DOHH2 (cell line): Measurements from ENCODE around the gene STPG1.

Experiments used
- H3F3A ChIP-seq: fragments of 200-600 bp; sonication (generic), shearing (Covaris generic); 2 replicates; pipeline ENCODE4 v1.6.0; 2016; ENCODE audit warnings: antibody characterized with exemption, mild to moderate bottlenecking; ENCODE audit not compliant: control insufficient read depth, insufficient read depth
- H3K27ac ChIP-seq: fragments of 200-600 bp; sonication (generic); 2 replicates; pipeline ENCODE4 v1.5.1; 2014; ENCODE audit warnings: low read depth, mild to moderate bottlenecking, low read length, moderate library complexity
- H3K27me3 ChIP-seq: fragments of 200-600 bp; sonication (generic); 2 replicates; pipeline ENCODE4 v1.6.1; 2014; ENCODE audit warnings: mild to moderate bottlenecking, low read length, mixed read lengths; ENCODE audit not compliant: control insufficient read depth
- H3K36me3 ChIP-seq: fragments of 200-600 bp; sonication (generic); 2 replicates; pipeline ENCODE4 v1.6.1; 2014; ENCODE audit warnings: mild to moderate bottlenecking, low read length, moderate library complexity, mixed read lengths; ENCODE audit not compliant: control insufficient read depth
- H3K4me1 ChIP-seq: fragments of 200-600 bp; sonication (generic); 2 replicates; pipeline ENCODE4 v1.6.1; 2014; ENCODE audit warnings: mild to moderate bottlenecking, low read length, mixed read lengths; ENCODE audit not compliant: control insufficient read depth
- H3K4me2 ChIP-seq: fragments of 200-600 bp; sonication (generic); 2 replicates; pipeline ENCODE4 v1.6.0; 2014; ENCODE audit warnings: mild to moderate bottlenecking, low read length, moderate library complexity
- H3K4me3 ChIP-seq: fragments of 200-600 bp; sonication (generic); 2 replicates; pipeline ENCODE4 v1.5.1; 2014; ENCODE audit warnings: mild to moderate bottlenecking, low read length, mixed read lengths
- H3K79me2 ChIP-seq: fragments of 200-600 bp; sonication (generic); 2 replicates; pipeline ENCODE4 v1.6.1; 2014; ENCODE audit warnings: mild to moderate bottlenecking, low read length, mixed read lengths; ENCODE audit not compliant: control insufficient read depth
- H3K9me2 ChIP-seq: fragments of 200-600 bp; sonication (generic); replicated peaks from 2 replicates; pipeline ENCODE4 v1.6.1; 2014; ENCODE audit warnings: mild to moderate bottlenecking, low read length, mixed read lengths; ENCODE audit not compliant: control insufficient read depth
- H3K9me3 ChIP-seq: fragments of 200-600 bp; sonication (generic); 2 replicates; pipeline ENCODE4 v1.6.1; 2014; ENCODE audit warnings: antibody characterized with exemption, low read length, mixed read lengths; ENCODE audit not compliant: control insufficient read depth, insufficient read depth
- H4K20me1 ChIP-seq: fragments of 200-600 bp; sonication (generic); 2 replicates; pipeline ENCODE4 v1.6.0; 2014; ENCODE audit warnings: low read depth, mild to moderate bottlenecking, antibody characterized with exemption, low read length, moderate library complexity; ENCODE audit not compliant: control insufficient read depth, insufficient read depth
- CTCF ChIP-seq: fragments of 200-600 bp; sonication (generic); IDR thresholded peaks from one replicate; pipeline ENCODE4 v1.5.1; 2014; ENCODE audit warnings: antibody characterized with exemption, mild to moderate bottlenecking, low read depth, low read length; ENCODE audit not compliant: poor library complexity, severe bottlenecking
- EZH2phosphoT487 ChIP-seq: fragments of 200-600 bp; sonication (generic); IDR thresholded peaks from 2 replicates; pipeline ENCODE4 v1.6.1; 2017; ENCODE audit warnings: borderline replicate concordance, mild to moderate bottlenecking, antibody characterized with exemption, low read length, moderate library complexity, mixed read lengths

Gene STPG1

GRCh38 chr1:24426744-24427544 lies 13.4 kb upstream of the STPG1 start:
- Histone ChIP-seq H3K9me2 (no peaks in the 10 kb centered on the region), H4K20me1 (no peaks in the 10 kb centered on the region), H3K27ac (no peak overlapping the region), H3K79me2 (no peaks in the 10 kb centered on the region; the same call in 1 of the 2 replicates), H3K9me3 (no peaks in the 10 kb centered on the region), H3K27me3 (no peaks in the 10 kb centered on the region), H3K4me1 (no peaks in the 10 kb centered on the region), H3K36me3 (peaks cover under 1% of the 10 kb centered on the region; the same call in 1 of the 2 replicates), H3K4me3 (no peak overlapping the region), H3F3A (no peaks in the 10 kb centered on the region), H3K4me2 (no peak overlapping the region)
- no peak for TF ChIP-seq CTCF
- no peak for TF ChIP-seq EZH2phosphoT487

DNA sequence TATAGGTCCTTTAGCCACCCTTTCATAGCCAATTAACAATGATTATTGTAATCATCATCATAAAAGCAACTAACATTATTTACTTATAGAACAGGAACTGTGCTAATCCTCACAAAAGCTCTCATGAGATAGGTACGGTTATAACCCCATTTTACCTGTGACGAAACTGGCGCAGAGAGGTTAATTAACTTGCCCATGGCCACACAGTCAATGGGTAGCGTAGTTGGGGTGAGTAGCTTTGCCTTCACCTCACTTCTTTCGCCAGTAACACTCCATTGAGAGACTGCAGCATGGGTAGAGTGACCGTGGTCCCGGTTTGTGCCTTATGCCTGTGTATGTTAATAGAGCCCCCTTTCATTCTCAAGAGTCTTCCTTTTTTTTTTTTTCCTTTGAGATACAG lies 12.3 kb upstream of the STPG1 start:
- no peaks in the 10 kb centered on the region for H3K9me3 ChIP-seq
- H4K20me1 ChIP-seq = no peaks in the 10 kb centered on the region
- no peak overlapping the region for H3K4me2 ChIP-seq
- H3F3A ChIP-seq = no peaks in the 10 kb centered on the region
- TF ChIP-seq EZH2phosphoT487 = no peak
- no peak for TF ChIP-seq CTCF
- peaks cover 10% of the 10 kb centered on the region for H3K36me3 ChIP-seq
- no peaks in the 10 kb centered on the region; the same call in 1 of the 2 replicates for H3K79me2 ChIP-seq
- no peak overlapping the region for H3K4me3 ChIP-seq
- H3K4me1 ChIP-seq = no peaks in the 10 kb centered on the region
- no peak overlapping the region for H3K27ac ChIP-seq
- H3K9me2 ChIP-seq = no peaks in the 10 kb centered on the region
- H3K27me3 ChIP-seq = no peaks in the 10 kb centered on the region

DNA sequence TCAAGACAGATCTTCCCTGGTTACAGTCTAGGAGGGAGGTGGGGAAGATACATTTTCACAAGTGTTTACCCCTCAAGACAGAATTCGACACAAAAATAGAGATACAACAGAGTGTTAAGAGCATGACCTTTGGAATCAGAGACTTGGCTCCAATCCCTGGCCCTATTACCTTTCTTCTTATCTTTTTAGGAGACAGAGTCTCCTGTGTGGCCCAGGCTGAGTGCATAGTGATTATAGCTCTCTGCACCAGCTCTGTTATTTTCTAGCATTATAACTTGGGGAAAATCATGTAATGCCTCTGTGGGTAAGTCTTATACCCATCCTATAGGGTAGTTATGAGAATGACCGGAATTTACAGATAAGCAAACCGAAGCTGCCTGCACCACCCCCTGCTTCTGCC lies 11.9 kb upstream of the STPG1 start:
- TF ChIP-seq CTCF (no peak), EZH2phosphoT487 (no peak)
- Histone ChIP-seq H3K4me1 (no peaks in the 10 kb centered on the region), H3K4me2 (no peak overlapping the region), H4K20me1 (no peaks in the 10 kb centered on the region), H3F3A (no peaks in the 10 kb centered on the region), H3K4me3 (no peak overlapping the region), H3K9me2 (no peaks in the 10 kb centered on the region), H3K79me2 (no peaks in the 10 kb centered on the region; the same call in 1 of the 2 replicates), H3K9me3 (no peaks in the 10 kb centered on the region), H3K27me3 (no peaks in the 10 kb centered on the region), H3K36me3 (peaks cover 14% of the 10 kb centered on the region), H3K27ac (no peak overlapping the region)
